ENCODE data around the gene BCDIN3D.

DNA sequence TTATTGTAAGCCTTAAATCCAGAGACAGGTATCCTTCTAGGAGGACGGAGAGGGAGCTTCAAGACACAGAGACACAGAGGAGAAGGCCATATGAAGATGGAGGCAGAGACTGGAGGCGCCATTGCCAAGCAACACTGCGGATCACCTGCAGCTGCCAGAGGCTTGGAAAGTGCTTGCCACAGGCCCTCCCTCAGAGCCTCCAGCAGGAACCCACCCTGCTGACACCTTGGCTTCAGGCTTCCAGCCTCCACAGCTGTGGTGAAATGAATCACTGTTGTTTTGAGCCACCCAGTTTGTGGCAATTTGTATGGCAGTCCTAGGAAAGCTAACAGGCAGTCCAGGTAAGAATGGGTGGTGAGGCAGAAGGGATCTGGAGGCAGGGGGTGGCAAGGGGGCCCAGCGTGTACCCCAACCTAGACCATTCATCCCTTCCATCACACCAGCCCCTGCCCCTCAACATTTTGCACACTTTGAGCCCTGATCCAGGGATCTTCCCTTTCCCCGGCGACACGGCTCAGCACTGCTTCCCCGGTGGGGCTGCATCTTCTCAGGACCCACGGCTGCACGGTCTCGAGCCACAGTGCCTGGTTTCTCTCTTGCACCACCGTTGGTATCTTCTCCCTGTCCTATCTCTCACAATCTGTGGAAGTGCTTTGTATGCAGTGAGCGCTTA lies 22.3 kb upstream of the BCDIN3D start:
- no peak for TF ChIP-seq POLR2A (IDR thresholded peaks at IDR 0.05; ENCODE audit: low read depth, low read length)
- TF ChIP-seq CBX5 (IDR thresholded peaks at IDR 0.05; ENCODE audit: low read depth), result no peak
- no peak for TF ChIP-seq EP300 (IDR thresholded peaks at IDR 0.05; ENCODE audit: borderline replicate concordance in 1 of 2, control insufficient read depth in 1 of 2, low read depth in 2 of 2, low read length in 2 of 2)
- TF ChIP-seq, protein P1, sequence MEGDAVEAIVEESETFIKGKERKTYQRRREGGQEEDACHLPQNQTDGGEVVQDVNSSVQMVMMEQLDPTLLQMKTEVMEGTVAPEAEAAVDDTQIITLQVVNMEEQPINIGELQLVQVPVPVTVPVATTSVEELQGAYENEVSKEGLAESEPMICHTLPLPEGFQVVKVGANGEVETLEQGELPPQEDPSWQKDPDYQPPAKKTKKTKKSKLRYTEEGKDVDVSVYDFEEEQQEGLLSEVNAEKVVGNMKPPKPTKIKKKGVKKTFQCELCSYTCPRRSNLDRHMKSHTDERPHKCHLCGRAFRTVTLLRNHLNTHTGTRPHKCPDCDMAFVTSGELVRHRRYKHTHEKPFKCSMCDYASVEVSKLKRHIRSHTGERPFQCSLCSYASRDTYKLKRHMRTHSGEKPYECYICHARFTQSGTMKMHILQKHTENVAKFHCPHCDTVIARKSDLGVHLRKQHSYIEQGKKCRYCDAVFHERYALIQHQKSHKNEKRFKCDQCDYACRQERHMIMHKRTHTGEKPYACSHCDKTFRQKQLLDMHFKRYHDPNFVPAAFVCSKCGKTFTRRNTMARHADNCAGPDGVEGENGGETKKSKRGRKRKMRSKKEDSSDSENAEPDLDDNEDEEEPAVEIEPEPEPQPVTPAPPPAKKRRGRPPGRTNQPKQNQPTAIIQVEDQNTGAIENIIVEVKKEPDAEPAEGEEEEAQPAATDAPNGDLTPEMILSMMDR (IDR thresholded peaks at IDR 0.05 in 2 of 3, conservative IDR thresholded peaks at IDR 0.05 in 1 of 3; ENCODE audit: control insufficient read depth in 2 of 3, extremely low read depth in 1 of 3, insufficient read depth in 1 of 3, low read depth in 3 of 3, low read length in 3 of 3), result no peak
- no peak for TF ChIP-seq RAD21 (IDR thresholded peaks at IDR 0.05; ENCODE audit: insufficient read depth, low read depth, low read length)
- TF ChIP-seq USF1 (IDR thresholded peaks at IDR 0.05; ENCODE audit: borderline replicate concordance, extremely low read length, insufficient read depth, low read depth, low read length), result no peak
- TF ChIP-seq SREBF2 (IDR thresholded peaks at IDR 0.05; ENCODE audit: low read length), result no peak
- TF ChIP-seq TAF1 (IDR thresholded peaks at IDR 0.05; ENCODE audit: borderline replicate concordance, low read depth, low read length), result no peak
- TF ChIP-seq, protein P2, sequence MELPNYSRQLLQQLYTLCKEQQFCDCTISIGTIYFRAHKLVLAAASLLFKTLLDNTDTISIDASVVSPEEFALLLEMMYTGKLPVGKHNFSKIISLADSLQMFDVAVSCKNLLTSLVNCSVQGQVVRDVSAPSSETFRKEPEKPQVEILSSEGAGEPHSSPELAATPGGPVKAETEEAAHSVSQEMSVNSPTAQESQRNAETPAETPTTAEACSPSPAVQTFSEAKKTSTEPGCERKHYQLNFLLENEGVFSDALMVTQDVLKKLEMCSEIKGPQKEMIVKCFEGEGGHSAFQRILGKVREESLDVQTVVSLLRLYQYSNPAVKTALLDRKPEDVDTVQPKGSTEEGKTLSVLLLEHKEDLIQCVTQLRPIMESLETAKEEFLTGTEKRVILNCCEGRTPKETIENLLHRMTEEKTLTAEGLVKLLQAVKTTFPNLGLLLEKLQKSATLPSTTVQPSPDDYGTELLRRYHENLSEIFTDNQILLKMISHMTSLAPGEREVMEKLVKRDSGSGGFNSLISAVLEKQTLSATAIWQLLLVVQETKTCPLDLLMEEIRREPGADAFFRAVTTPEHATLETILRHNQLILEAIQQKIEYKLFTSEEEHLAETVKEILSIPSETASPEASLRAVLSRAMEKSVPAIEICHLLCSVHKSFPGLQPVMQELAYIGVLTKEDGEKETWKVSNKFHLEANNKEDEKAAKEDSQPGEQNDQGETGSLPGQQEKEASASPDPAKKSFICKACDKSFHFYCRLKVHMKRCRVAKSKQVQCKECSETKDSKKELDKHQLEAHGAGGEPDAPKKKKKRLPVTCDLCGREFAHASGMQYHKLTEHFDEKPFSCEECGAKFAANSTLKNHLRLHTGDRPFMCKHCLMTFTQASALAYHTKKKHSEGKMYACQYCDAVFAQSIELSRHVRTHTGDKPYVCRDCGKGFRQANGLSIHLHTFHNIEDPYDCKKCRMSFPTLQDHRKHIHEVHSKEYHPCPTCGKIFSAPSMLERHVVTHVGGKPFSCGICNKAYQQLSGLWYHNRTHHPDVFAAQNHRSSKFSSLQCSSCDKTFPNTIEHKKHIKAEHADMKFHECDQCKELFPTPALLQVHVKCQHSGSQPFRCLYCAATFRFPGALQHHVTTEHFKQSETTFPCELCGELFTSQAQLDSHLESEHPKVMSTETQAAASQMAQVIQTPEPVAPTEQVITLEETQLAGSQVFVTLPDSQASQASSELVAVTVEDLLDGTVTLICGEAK (IDR thresholded peaks at IDR 0.05; ENCODE audit: borderline replicate concordance), result no peak
- no peak for TF ChIP-seq HCFC1 (IDR thresholded peaks at IDR 0.05; ENCODE audit: low read length)
- no peak for TF ChIP-seq FOXM1 (IDR thresholded peaks at IDR 0.05; ENCODE audit: low read depth, low read length)
- TF ChIP-seq, protein P3, sequence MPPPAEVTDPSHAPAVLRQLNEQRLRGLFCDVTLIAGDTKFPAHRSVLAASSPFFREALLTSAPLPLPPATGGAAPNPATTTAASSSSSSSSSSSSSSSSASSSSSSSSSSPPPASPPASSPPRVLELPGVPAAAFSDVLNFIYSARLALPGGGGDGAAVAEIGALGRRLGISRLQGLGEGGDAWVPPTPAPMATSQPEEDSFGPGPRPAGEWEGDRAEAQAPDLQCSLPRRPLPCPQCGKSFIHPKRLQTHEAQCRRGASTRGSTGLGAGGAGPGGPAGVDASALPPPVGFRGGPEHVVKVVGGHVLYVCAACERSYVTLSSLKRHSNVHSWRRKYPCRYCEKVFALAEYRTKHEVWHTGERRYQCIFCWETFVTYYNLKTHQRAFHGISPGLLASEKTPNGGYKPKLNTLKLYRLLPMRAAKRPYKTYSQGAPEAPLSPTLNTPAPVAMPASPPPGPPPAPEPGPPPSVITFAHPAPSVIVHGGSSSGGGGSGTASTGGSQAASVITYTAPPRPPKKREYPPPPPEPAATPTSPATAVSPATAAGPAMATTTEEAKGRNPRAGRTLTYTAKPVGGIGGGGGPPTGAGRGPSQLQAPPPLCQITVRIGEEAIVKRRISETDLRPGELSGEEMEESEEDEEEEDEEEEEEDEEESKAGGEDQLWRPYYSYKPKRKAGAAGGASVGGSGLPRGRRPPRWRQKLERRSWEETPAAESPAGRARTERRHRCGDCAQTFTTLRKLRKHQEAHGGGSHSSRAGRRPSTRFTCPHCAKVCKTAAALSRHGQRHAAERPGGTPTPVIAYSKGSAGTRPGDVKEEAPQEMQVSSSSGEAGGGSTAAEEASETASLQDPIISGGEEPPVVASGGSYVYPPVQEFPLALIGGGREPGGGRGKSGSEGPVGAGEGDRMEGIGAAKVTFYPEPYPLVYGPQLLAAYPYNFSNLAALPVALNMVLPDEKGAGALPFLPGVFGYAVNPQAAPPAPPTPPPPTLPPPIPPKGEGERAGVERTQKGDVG (CRISPR knock-in tag; IDR thresholded peaks at IDR 0.05), result no peak
- TF ChIP-seq ATF3 (IDR thresholded peaks at IDR 0.05; ENCODE audit: borderline replicate concordance, extremely low read depth, low read depth, low read length), result no peak
- no peak for TF ChIP-seq CHD1 (IDR thresholded peaks at IDR 0.05; ENCODE audit: low read depth, low read length)
